Measurements from ENCODE around the gene COG5.

Gene COG5

GRCh38 chr7:107170051-107170915, 393.4 kb downstream of the COG5 start:
- DNase-seq = no peak
- Histone ChIP-seq H3K27me3 (ENCODE audit: insufficient read depth, low read depth, severe bottlenecking) (no peaks in the 10 kb centered on the region), H3K9me3 (ENCODE audit: severe bottlenecking) (no peaks in the 10 kb centered on the region), H3K27ac (peak overlapping the region; percentile 90), H3K4me3 (ENCODE audit: low read depth, low read length) (peak overlapping the region; percentile 57), H3K36me3 (no peaks in the 10 kb centered on the region)
- TF ChIP-seq CTCF (IDR thresholded peaks at IDR 0.05; ENCODE audit: low read depth, low read length) = no peak

GRCh38 chr7:107169120-107170050, 394.3 kb downstream of the COG5 start:
- peak overlapping the region; percentile 57 for H3K4me3 ChIP-seq (ENCODE audit: low read depth, low read length)
- peak overlapping the region; percentile 90 for H3K27ac ChIP-seq
- H3K27me3 ChIP-seq (ENCODE audit: insufficient read depth, low read depth, severe bottlenecking) = no peaks in the 10 kb centered on the region
- no peaks in the 10 kb centered on the region for H3K36me3 ChIP-seq
- 0 out of 2 replicates have a peak, but pooled peaks have one; percentile 4 for TF ChIP-seq CTCF (IDR thresholded peaks at IDR 0.05; ENCODE audit: low read depth, low read length)
- H3K9me3 ChIP-seq (ENCODE audit: severe bottlenecking) = no peaks in the 10 kb centered on the region
- DNase-seq = peak; percentile 95

- DNase-seq = peak; percentile 98
- Histone ChIP-seq H3K4me3 (ENCODE audit: low read depth, low read length) (peak within 1 kb of the TSS; percentile 86), H3K9me3 (ENCODE audit: severe bottlenecking) (no peaks in the 10 kb centered on the region)
Measured at GRCh38 chr7:107168233-107169119, 395.2 kb downstream of the COG5 start, which contains the start of gene HBP1. HBP1 (plus strand) TSS chr7:107169003; CDS start chr7:107179894, 10,891 bp downstream.

GRCh38 chr7:107167483-107168232, 396.1 kb downstream of the COG5 start:
- H3K36me3 ChIP-seq = no peaks in the 10 kb centered on the region
- DNase-seq = no peak
- 0 out of 2 replicates have a peak, but pooled peaks have one; percentile 24 for TF ChIP-seq CTCF (IDR thresholded peaks at IDR 0.05; ENCODE audit: low read depth, low read length)
- peak overlapping the region; percentile 64 for H3K27ac ChIP-seq
- H3K4me3 ChIP-seq (ENCODE audit: low read depth, low read length) = peak overlapping the region; percentile 86
- no peaks in the 10 kb centered on the region for H3K27me3 ChIP-seq (ENCODE audit: insufficient read depth, low read depth, severe bottlenecking)
- H3K9me3 ChIP-seq (ENCODE audit: severe bottlenecking) = no peaks in the 10 kb centered on the region

More at GRCh38 chr7:107168233-107169119, 395.2 kb downstream of the COG5 start, which contains the start of gene HBP1:
- no peak for TF ChIP-seq CTCF (IDR thresholded peaks at IDR 0.05; ENCODE audit: low read depth, low read length)
- H3K27me3 ChIP-seq (ENCODE audit: insufficient read depth, low read depth, severe bottlenecking) = no peaks in the 10 kb centered on the region
- no peaks in the 10 kb centered on the region for H3K36me3 ChIP-seq
- H3K27ac ChIP-seq = peak within 1 kb of the TSS; percentile 90

Data from WERI-Rb-1 (cell line).